IMR-90 (cell line): Measurements from ENCODE around the gene ST6GALNAC5. TPM values are rescaled to one million over a fixed set of nuclear protein-coding genes. Genes with fewer than 3 reads are reported as not detected.

Experiments
- ATAC-seq: fragments of 200-7000 bp; cut with Tn5 transposase; 2 replicates; pipeline ENCODE4 v1.9.1; 2020; ENCODE audit warnings: low read depth, mild to moderate bottlenecking, moderate library complexity
- BruUV-seq: library from RNA; stranded (reverse); fragments of 400-500 nt; replicated peaks from 2 replicates; lab custom pipeline; 2021; lab: Mats Ljungman, UMichigan
- CTCF ChIA-PET: fragments of 300-600 bp; formaldehyde crosslinking; extraction: SDS; loops from one replicate; lab custom pipeline; 2021; ENCODE audit warnings: antibody characterized with exemption; lab: Yijun Ruan, JAX
- POLR2A ChIA-PET: fragments of 300-600 bp; sonication (Branson Sonifier 250); formaldehyde crosslinking; loops from one replicate; lab custom pipeline; 2022; ENCODE audit warnings: antibody characterized with exemption; ENCODE audit not compliant: unreplicated experiment; lab: Charles Lee
- DNase-seq: peaks from one replicate; pipeline ENCODE4 v3.0.0; 2013
- H2AFZ ChIP-seq: replicated peaks from 2 replicates; pipeline ENCODE3; 2013; ENCODE audit warnings: low read length, mild to moderate bottlenecking; ENCODE audit not compliant: poor library complexity
- H2AK5ac ChIP-seq: 2 replicates; pipeline ENCODE4 v1.6.1; 2013; ENCODE audit warnings: low read depth, low read length, inconsistent platforms
- H2AK9ac ChIP-seq: replicated peaks from 2 replicates; pipeline ENCODE3; 2013; ENCODE audit warnings: mild to moderate bottlenecking, low read depth, low read length, moderate library complexity; ENCODE audit not compliant: poor library complexity
- H2BK120ac ChIP-seq: 2 replicates; pipeline ENCODE4 v1.6.1; 2013; ENCODE audit warnings: low read depth, low read length, inconsistent platforms
- H2BK15ac ChIP-seq: 3 replicates; pipeline ENCODE4 v1.6.1; 2013; ENCODE audit warnings: low read depth, low read length, inconsistent platforms
- H2BK20ac ChIP-seq: 2 replicates; pipeline ENCODE4 v1.6.1; 2013; ENCODE audit warnings: low read depth, mild to moderate bottlenecking, inconsistent platforms, low read length, moderate library complexity
- H2BK5ac ChIP-seq: 2 replicates; pipeline ENCODE4 v1.6.1; 2013; ENCODE audit warnings: mild to moderate bottlenecking, low read depth, low read length, inconsistent platforms; ENCODE audit not compliant: poor library complexity, severe bottlenecking
- H3K14ac ChIP-seq: replicated peaks from 2 replicates; pipeline ENCODE4 v1.6.1; 2013; ENCODE audit warnings: low read depth, low read length, inconsistent platforms
- H3K18ac ChIP-seq: 2 replicates; pipeline ENCODE4 v1.6.1; 2013; ENCODE audit warnings: low read depth, low read length, control low read depth
- H3K23ac ChIP-seq: 2 replicates; pipeline ENCODE4 v1.6.1; 2013; ENCODE audit warnings: low read depth, low read length, inconsistent platforms
- H3K27ac ChIP-seq: 2 replicates; pipeline ENCODE4 v1.5.1; 2013; ENCODE audit warnings: mild to moderate bottlenecking, control low read depth, low read length; ENCODE audit not compliant: insufficient read depth
- H3K27me3 ChIP-seq: 2 replicates; pipeline ENCODE4 v1.6.1; 2013; ENCODE audit warnings: low read length; ENCODE audit not compliant: control insufficient read depth, insufficient read depth
- H3K36me3 ChIP-seq: 2 replicates; pipeline ENCODE4 v1.6.1; 2013; ENCODE audit warnings: low read length, mixed read lengths; ENCODE audit not compliant: control insufficient read depth, insufficient read depth
- H3K4ac ChIP-seq: 2 replicates; pipeline ENCODE4 v1.6.1; 2013; ENCODE audit warnings: low read depth, low read length, inconsistent platforms
- H3K4me1 ChIP-seq: 2 replicates; pipeline ENCODE4 v1.6.1; 2013; ENCODE audit warnings: low read length, mixed read lengths; ENCODE audit not compliant: control insufficient read depth, insufficient read depth
- H3K4me2 ChIP-seq: 2 replicates; pipeline ENCODE4 v1.6.1; 2013; ENCODE audit warnings: low read depth, mild to moderate bottlenecking, control low read depth, low read length, moderate library complexity
- H3K4me3 ChIP-seq: 2 replicates; pipeline ENCODE4 v1.5.1; 2013; ENCODE audit warnings: low read depth, mild to moderate bottlenecking, control low read depth, low read length, moderate library complexity; ENCODE audit not compliant: insufficient read depth
- H3K56ac ChIP-seq: 2 replicates; pipeline ENCODE4 v1.6.1; 2013; ENCODE audit warnings: low read length, inconsistent platforms; ENCODE audit not compliant: insufficient read depth; ENCODE audit errors: extremely low read depth
- H3K79me1 ChIP-seq, 2 experiments: 2 replicates each; pipeline ENCODE4 v1.6.1; 2013; ENCODE audit warnings: low read length in 2 of 2, inconsistent platforms in 1 of 2, low read depth in 1 of 2
- H3K9ac ChIP-seq: 2 replicates; pipeline ENCODE4 v1.6.1; 2013; ENCODE audit warnings: low read depth, low read length, control low read depth
- H3K9me1 ChIP-seq: 2 replicates; pipeline ENCODE4 v1.6.1; 2013; ENCODE audit warnings: low read length, inconsistent platforms; ENCODE audit not compliant: insufficient read depth
- H3K9me3 ChIP-seq: 2 replicates; pipeline ENCODE4 v1.6.1; 2013; ENCODE audit warnings: low read length; ENCODE audit not compliant: control insufficient read depth, insufficient read depth
- H4K20me1 ChIP-seq: 2 replicates; pipeline ENCODE4 v1.6.1; 2013; ENCODE audit warnings: low read length, inconsistent platforms; ENCODE audit not compliant: insufficient read depth
- H4K5ac ChIP-seq: 2 replicates; pipeline ENCODE4 v1.6.1; 2013; ENCODE audit warnings: mild to moderate bottlenecking, low read depth, low read length, control low read depth
- H4K8ac ChIP-seq, 2 experiments: 2 replicates each; pipeline ENCODE4 v1.6.1; 2013; ENCODE audit warnings: low read depth in 2 of 2, low read length in 2 of 2, control low read depth in 1 of 2, inconsistent platforms in 1 of 2
- H4K91ac ChIP-seq: 2 replicates; pipeline ENCODE4 v1.6.1; 2013; ENCODE audit warnings: low read depth, low read length, inconsistent platforms; ENCODE audit not compliant: insufficient read depth
- BHLHE40 ChIP-seq: fragments of 150-350 bp; IDR thresholded peaks from 2 replicates; pipeline ENCODE4 v1.6.1; 2016; ENCODE audit warnings: mild to moderate bottlenecking, low read depth, low read length
- CEBPB ChIP-seq: IDR thresholded peaks from 2 replicates; pipeline ENCODE4 v1.6.1; 2012; ENCODE audit warnings: low read depth, low read length, improper control_type of control experiment
- CHD1 ChIP-seq: IDR thresholded peaks from 2 replicates; pipeline ENCODE4 v1.6.1; 2012; ENCODE audit warnings: low read depth, low read length, improper control_type of control experiment
- ELK1 ChIP-seq: fragments of 150-350 bp; IDR thresholded peaks from 2 replicates; pipeline ENCODE4 v1.6.1; 2016; ENCODE audit warnings: low read depth, mild to moderate bottlenecking, low read length, moderate library complexity, borderline replicate concordance
- MAFK ChIP-seq: IDR thresholded peaks from 2 replicates; pipeline ENCODE4 v1.6.1; 2012; ENCODE audit warnings: low read depth, low read length, improper control_type of control experiment
- NFE2L2 ChIP-seq: fragments of 150-350 bp; IDR thresholded peaks from 2 replicates; pipeline ENCODE4 v1.6.1; 2016; ENCODE audit warnings: low read depth, mild to moderate bottlenecking, low read length
- POLR2A ChIP-seq: IDR thresholded peaks from 2 replicates; pipeline ENCODE4 v1.6.1; 2012; ENCODE audit warnings: mild to moderate bottlenecking, low read depth, low read length
- RAD21 ChIP-seq: IDR thresholded peaks from 2 replicates; pipeline ENCODE4 v1.6.1; 2012; ENCODE audit warnings: low read length, improper control_type of control experiment
- RCOR1 ChIP-seq: IDR thresholded peaks from 2 replicates; pipeline ENCODE4 v1.6.1; 2012; ENCODE audit warnings: mild to moderate bottlenecking, low read length, improper control_type of control experiment; ENCODE audit not compliant: insufficient replicate concordance
- RFX5 ChIP-seq: IDR thresholded peaks from 2 replicates; pipeline ENCODE4 v1.8.0; 2012; ENCODE audit warnings: low read depth, mild to moderate bottlenecking, low read length, moderate library complexity
- WGBS, 2 experiments: methylation state at CpG; one replicate each; pipeline versions ENCODE4 v1.1.5 to v1.1.7; 2013; ENCODE audit warnings: missing lambda C conversion rate in 2 of 2; ENCODE audit not compliant: insufficient read length in 1 of 2; ENCODE audit errors: extremely low coverage in 2 of 2; 5-methylcytosine and 5-hydroxymethylcytosine counted together
- dilution Hi-C: fragments of 300-500 bp; cut with HindIII; formaldehyde crosslinking; loops from one replicate; pipeline ENCODE4 v1.14.3; 2018; ENCODE audit warnings: low sequenced_read_pairs; ENCODE audit not compliant: unreplicated experiment
- in situ Hi-C: fragments of 300-500 bp; cut with MboI; formaldehyde crosslinking; loops from 3 replicates; pipeline ENCODE4 v1.14.3; 2019; ENCODE audit warnings: low sequenced_read_pairs, inconsistent platforms, mixed read lengths
- intact Hi-C: fragments of 100-400 bp; cut with micrococcal nuclease; formaldehyde crosslinking; loops from 2 replicates; pipeline ENCODE4 v1.10.0; 2022
- polyA plus RNA-seq, 3 experiments: library from polyadenylated mRNA; depleted of rRNA; stranded (reverse); fragments of >200 nt; gene quantifications; 2 replicates each; pipeline ENCODE4 v1.2.3, GENCODE V29; 2012; ENCODE audit warnings: low replicate concordance in 1 of 3
- total RNA-seq: library from RNA; depleted of rRNA; stranded (reverse); fragments of >200 nt; gene quantifications from 2 replicates; pipeline ENCODE4 v1.2.3, GENCODE V29; 2012
- TF ChIP-seq, protein P1 (sequence below): conservative IDR thresholded peaks from 2 replicates; pipeline ENCODE4 v1.5.1; 2012; ENCODE audit warnings: mild to moderate bottlenecking, low read depth, low read length, improper control_type of control experiment

The ST6GALNAC5 gene
- total and polyA plus RNA-seq, 2 of the 4 experiments (the other 2 are of a cell fraction), result 3.4 to 4.0 TPM

DNA sequence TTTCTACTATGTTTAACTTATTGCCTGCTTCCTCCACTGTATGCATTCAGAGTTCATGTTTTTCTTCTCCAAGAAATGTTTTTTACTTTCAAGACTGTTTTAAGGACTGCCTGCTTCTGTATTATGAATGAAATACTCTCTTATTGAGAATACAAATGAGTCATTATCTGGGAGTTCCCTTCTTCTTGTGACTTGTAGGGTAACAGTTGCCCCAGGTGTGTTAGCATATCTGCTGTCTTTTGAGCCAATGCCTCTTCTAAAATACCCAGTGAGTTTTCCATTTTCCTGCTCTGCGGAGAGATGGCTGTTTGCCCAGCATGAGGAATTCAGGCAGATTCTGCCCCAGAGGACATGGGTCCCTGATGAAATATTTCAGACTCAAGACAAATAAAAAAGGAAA lies 34.1 kb upstream of the ST6GALNAC5 start:
- H2AFZ ChIP-seq, result no peak overlapping the region
- no peak overlapping the region for H2BK15ac ChIP-seq
- H3K18ac ChIP-seq, result no peak overlapping the region
- no peak overlapping the region for H3K9ac ChIP-seq
- ATAC-seq (no peak), DNase-seq (no peak)
- H2BK20ac ChIP-seq, result no peak overlapping the region
- no peak overlapping the region for H3K14ac ChIP-seq
- intact Hi-C loops (no loop called here), dilution Hi-C loops (no loop called here), in situ Hi-C loops (no loop called here)
- H3K56ac ChIP-seq, result no peak overlapping the region
- H2BK120ac ChIP-seq, result no peak overlapping the region
- no peak overlapping the region for H4K8ac ChIP-seq
- H3K36me3 ChIP-seq, result no peaks in the 10 kb centered on the region
- TF ChIP-seq RFX5 (no peak), BHLHE40 (no peak), CHD1 (no peak), NFE2L2 (no peak), RAD21 (no peak), CEBPB (no peak), ELK1 (no peak), POLR2A (no peak), RCOR1 (no peak), MAFK (no peak)
- TF ChIP-seq, protein P1, sequence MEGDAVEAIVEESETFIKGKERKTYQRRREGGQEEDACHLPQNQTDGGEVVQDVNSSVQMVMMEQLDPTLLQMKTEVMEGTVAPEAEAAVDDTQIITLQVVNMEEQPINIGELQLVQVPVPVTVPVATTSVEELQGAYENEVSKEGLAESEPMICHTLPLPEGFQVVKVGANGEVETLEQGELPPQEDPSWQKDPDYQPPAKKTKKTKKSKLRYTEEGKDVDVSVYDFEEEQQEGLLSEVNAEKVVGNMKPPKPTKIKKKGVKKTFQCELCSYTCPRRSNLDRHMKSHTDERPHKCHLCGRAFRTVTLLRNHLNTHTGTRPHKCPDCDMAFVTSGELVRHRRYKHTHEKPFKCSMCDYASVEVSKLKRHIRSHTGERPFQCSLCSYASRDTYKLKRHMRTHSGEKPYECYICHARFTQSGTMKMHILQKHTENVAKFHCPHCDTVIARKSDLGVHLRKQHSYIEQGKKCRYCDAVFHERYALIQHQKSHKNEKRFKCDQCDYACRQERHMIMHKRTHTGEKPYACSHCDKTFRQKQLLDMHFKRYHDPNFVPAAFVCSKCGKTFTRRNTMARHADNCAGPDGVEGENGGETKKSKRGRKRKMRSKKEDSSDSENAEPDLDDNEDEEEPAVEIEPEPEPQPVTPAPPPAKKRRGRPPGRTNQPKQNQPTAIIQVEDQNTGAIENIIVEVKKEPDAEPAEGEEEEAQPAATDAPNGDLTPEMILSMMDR, result no peak
- ChIA-PET POLR2A (no interaction called here), CTCF (no interaction called here)
- H3K23ac ChIP-seq, result no peak overlapping the region
- no peak overlapping the region for H3K27ac ChIP-seq
- no peak overlapping the region for H3K4me3 ChIP-seq
- no peaks in the 10 kb centered on the region for H3K9me3 ChIP-seq
- no peak overlapping the region for H3K4ac ChIP-seq
- H4K91ac ChIP-seq, result no peak overlapping the region
- no TSS peak for BruUV-seq
- no peak overlapping the region for H3K4me2 ChIP-seq
- H4K20me1 ChIP-seq, result no peaks in the 10 kb centered on the region
- H2AK5ac ChIP-seq, result no peak overlapping the region
- H2BK5ac ChIP-seq, result no peak overlapping the region
- no peaks in the 10 kb centered on the region for H3K79me1 ChIP-seq
- no peaks in the 10 kb centered on the region for H3K4me1 ChIP-seq
- no peaks in the 10 kb centered on the region for H3K27me3 ChIP-seq
- no CpG with 5 or more reads among the region's 1 CpG for WGBS, 2 experiments
- no peak overlapping the region for H4K5ac ChIP-seq
- no peaks in the 10 kb centered on the region for H3K9me1 ChIP-seq
- no peak overlapping the region for H2AK9ac ChIP-seq
